NCI-H1417 treated with DMSO at 0.1 percent for 48 hours (cell line): ENCODE measurements around the gene ZNG1C.
"Not testable (repeated sequence)": the region's sequence is repeated elsewhere in the genome, so short reads cannot be mapped to it uniquely, and the experiment has no call there.

ENCODE experiments used
- DNase-seq: peaks from one replicate; lab custom pipeline; 2025; lab: John Stamatoyannopoulos, UW

ZNG1C gene

DNA sequence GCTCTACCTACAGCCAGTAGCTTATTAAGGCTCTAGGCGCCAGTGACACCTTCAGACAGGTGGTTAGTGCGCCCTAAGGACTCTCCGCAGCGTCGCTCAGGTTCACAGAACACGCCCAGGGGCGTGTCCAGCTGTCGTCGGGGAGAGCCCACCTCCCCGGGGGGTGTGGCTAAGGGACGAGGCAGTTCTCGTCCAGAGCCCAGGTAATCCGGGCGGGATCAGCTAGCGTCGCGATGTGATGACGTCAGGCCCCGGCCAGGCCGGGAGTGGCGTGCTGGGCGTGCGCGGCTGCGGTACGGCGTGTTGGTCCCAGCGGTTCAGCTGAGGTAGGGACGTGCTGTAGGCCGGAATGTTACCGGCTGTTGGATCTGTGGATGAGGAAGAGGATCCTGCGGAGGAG is at the start of gene ZNG1C:
ZNG1C (plus strand) TSS at position 301 of the 400 bp plus-strand sequence; CDS start at position 350, 49 bp downstream.
- DNase-seq: not testable (repeated sequence)

GRCh38 chr9:68242437-68242836 is 654 bp downstream of the ZNG1C start:
- DNase-seq: not testable (repeated sequence)

DNA sequence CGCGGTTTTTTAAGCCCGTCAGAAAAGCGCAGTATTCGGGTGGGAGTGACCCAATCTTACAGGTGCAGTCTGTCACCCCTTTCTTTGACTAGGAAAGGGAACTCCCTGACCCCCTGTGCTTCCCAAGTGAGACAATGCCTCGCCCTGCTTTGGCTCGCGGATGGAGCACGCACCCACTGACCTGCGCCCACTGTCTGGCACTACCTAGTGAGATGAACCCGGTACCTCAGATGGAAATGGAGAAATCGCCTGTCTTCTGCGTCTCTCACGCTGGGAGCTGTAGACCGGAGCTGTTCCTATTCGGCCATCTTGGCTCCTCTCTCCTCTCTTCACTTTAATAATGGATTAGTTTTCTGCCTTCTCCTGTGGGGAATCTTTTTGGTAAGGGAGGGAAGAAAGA is 39.3 kb downstream of the ZNG1C start:
- not testable (repeated sequence) for DNase-seq

- DNase-seq: not testable (repeated sequence)
Observed at GRCh38 chr9:68302567-68302966, 60.8 kb downstream of the ZNG1C start, which contains the start of gene FOXD4L3. TSS of gene FOXD4L3 (plus strand) at chr9:68302867. CDS start at chr9:68302952, 85 bp downstream.

- not testable (repeated sequence) for DNase-seq
Observed at GRCh38 chr9:68303771-68304170, 62.0 kb downstream of the ZNG1C start.

DNA sequence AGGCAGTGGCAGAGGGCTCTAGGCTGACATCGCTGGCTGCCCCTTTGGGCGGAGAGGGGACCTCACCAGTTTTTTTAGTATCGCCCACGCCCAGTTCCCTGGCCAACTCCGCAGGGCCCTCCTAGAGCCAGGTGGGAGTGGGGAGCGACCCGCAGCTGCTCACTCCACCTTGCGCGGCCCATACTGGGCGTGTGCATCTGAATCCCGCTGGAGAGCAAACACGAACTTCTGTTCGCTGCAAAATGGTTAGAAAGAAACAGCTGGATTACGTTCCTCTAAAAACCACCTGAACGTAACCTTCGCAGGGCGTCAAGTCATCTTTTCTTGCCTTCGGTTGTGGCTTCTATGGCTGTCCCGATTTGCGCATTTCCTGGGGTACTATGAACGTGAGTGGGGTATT is 62.4 kb downstream of the ZNG1C start:
- not testable (repeated sequence) for DNase-seq

DNA sequence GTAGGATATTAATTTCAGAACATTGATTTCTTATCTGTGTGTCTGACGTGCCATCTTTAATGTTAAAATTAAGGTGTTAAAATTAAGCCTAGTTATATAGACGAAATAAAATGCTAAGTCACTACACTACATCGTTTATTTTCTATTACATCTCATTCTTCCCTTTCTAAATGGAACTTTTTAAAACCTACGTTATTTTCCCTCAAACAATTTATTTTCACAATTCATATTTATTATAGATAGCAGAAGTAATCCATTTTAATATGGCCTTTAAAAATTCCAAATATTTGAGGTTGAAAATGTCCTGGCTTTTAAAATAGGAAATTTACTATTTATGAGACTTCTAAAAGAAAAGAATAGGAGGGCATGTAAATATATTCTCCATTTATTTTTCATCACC is 63.0 kb downstream of the ZNG1C start:
- DNase-seq: not testable (repeated sequence)

- DNase-seq: not testable (repeated sequence)
Observed at GRCh38 chr9:68305680-68306285, 64.0 kb downstream of the ZNG1C start.

- not testable (repeated sequence) for DNase-seq
Observed at GRCh38 chr9:68306391-68306964, 64.7 kb downstream of the ZNG1C start.

DNA sequence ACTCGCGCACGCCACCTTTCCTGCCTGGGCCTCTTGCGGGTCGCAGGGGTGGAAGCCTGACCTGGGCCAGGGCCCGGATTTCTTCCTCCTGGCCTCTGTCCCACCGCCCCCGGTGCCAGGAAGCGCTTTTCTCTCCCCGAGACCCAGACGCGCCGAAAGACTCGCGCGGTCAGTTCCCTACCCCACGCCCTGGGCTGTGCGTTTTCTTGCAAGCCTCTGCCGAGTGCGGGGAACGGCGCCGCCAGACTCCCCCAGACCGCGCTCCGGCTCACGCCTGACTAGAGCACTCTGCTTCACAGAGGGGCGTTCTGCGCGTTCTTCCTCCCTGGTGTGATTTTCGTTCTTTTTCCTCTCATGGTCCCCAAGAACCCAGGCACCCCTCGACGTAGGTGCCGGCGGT is 65.3 kb downstream of the ZNG1C start:
- not testable (repeated sequence) for DNase-seq

DNA sequence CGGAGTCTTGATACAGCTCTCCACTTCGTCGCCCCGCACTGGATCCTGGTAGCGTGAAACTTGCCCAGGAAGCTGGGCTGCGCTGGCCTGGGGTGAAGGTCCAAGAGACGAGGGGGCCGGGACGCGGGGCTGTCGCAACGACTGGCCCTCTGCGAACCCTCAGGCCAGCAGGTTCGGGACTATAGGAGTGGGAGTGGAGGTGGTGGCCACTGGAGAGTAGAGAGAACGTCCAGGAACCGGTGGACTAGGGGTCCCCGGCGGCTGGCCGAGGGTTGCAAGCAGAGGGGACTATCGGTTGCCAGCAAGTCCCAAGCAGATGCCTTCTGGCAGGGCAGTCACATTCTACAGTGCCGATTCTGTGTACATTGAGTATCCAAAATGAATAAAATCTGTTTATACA is 65.9 kb downstream of the ZNG1C start:
- DNase-seq: not testable (repeated sequence)

GRCh38 chr9:68311208-68311607 is 69.4 kb downstream of the ZNG1C start:
- not testable (repeated sequence) for DNase-seq

GRCh38 chr9:68318209-68318608 is 76.4 kb downstream of the ZNG1C start:
- DNase-seq: not testable (repeated sequence)

- DNase-seq: not testable (repeated sequence)
Observed at GRCh38 chr9:68323749-68324148, 82.0 kb downstream of the ZNG1C start.

GRCh38 chr9:68324518-68324917 is 82.7 kb downstream of the ZNG1C start:
- not testable (repeated sequence) for DNase-seq

- not testable (repeated sequence) for DNase-seq
Observed at GRCh38 chr9:68329106-68329505, 87.3 kb downstream of the ZNG1C start.

GRCh38 chr9:68330531-68331173 is 88.9 kb downstream of the ZNG1C start:
- DNase-seq: not testable (repeated sequence)

- not testable (repeated sequence) for DNase-seq
Observed at GRCh38 chr9:68332122-68332521, 90.3 kb downstream of the ZNG1C start.

DNA sequence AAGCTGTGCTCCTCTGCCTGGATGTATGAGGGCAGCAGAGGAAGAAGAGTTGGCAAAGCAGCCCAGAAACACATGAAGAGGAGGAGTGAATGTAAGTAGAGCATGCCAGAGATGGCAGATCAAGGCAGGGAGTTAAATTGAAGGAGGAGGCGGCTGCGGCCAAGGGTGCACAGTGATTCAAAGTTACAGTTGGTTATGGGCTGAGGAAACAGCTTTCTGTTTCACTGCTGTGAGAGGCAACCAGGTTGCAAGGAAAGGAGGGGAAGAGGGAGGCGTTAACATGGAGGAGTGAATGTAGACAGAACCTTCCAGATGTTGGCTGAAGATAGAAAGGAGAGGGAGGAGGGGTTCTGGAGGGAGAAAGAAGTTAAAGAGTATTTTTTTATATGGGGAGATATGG is 94.2 kb downstream of the ZNG1C start:
- DNase-seq: not testable (repeated sequence)

- not testable (repeated sequence) for DNase-seq
Observed at GRCh38 chr9:68336639-68337339, 95.0 kb downstream of the ZNG1C start.

DNA sequence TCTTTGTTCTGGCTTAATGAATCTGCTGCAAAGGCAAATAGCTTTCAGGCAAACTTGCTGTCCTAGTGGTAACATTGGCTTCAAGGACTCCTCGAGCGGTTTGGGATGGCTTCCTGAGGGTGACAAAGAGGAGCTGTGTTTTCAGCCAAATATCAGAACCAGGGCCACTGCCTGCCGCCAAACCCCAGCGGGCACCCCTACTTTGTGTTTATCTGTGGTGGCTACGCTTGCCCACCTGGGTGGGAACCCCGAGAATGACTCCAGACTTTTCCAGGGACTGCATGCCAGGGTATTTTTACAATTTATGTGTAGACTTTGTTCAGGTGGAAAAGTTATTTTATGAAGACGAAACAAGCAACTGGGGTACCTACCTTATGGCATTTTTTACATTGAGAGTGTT is 96.2 kb downstream of the ZNG1C start:
- DNase-seq: not testable (repeated sequence)

GRCh38 chr9:68342265-68343025 is 100.7 kb downstream of the ZNG1C start:
- not testable (repeated sequence) for DNase-seq
